Upper lobe of right lung (tissue), 1 donor: ENCODE measurements around the gene WDR5. TPM values are rescaled to one million over a fixed set of nuclear protein-coding genes. Genes with fewer than 3 reads are reported as not detected.

Experiments
- ATAC-seq: fragments of 200-7000 bp; cut with Tn5 transposase; one replicate; pipeline ENCODE4 v1.9.1; 2020; ENCODE audit warnings: mild to moderate bottlenecking, moderate library complexity
- DNase-seq: peaks from one replicate; pipeline ENCODE4 v3.0.0-alpha.2; 2020
- H3K27ac ChIP-seq: fragments of 200-600 bp; one replicate; pipeline ENCODE4 v1.8.0; 2022
- H3K27me3 ChIP-seq: fragments of 200-600 bp; one replicate; pipeline ENCODE4 v1.8.0; 2022; ENCODE audit warnings: mild to moderate bottlenecking
- H3K36me3 ChIP-seq: fragments of 200-600 bp; one replicate; pipeline ENCODE4 v1.8.0; 2022
- H3K4me1 ChIP-seq: fragments of 200-600 bp; one replicate; pipeline ENCODE4 v1.8.0; 2022
- H3K4me3 ChIP-seq: fragments of 200-600 bp; one replicate; pipeline ENCODE4 v1.8.0; 2022; ENCODE audit warnings: mild to moderate bottlenecking
- H3K9me3 ChIP-seq: fragments of 200-600 bp; one replicate; pipeline ENCODE4 v1.8.0; 2022
- intact Hi-C: fragments of 100-400 bp; cut with DNase I; formaldehyde crosslinking; loops from one replicate; pipeline ENCODE4 v1.11.0; 2022
- total RNA-seq: library from RNA; stranded (reverse); fragmentation: NEBNext Ultra II Directional; extraction: Animal tissue kit (Norgen Biotek cat#: 25700); gene quantifications from one replicate; pipeline ENCODE4 v1.2.1, GENCODE V29; 2021
- TF ChIP-seq, protein P1 (sequence below): fragments of 200-600 bp; IDR thresholded peaks from one replicate; pipeline ENCODE4 v1.8.0; 2022; ENCODE audit warnings: antibody characterized with exemption
- donor health status: DM: no; HTN: yes; CAD: no; lungs with severe emphysema.

Gene WDR5
- total RNA-seq, 1 donor from 2014 or later = 26.6 TPM

DNA sequence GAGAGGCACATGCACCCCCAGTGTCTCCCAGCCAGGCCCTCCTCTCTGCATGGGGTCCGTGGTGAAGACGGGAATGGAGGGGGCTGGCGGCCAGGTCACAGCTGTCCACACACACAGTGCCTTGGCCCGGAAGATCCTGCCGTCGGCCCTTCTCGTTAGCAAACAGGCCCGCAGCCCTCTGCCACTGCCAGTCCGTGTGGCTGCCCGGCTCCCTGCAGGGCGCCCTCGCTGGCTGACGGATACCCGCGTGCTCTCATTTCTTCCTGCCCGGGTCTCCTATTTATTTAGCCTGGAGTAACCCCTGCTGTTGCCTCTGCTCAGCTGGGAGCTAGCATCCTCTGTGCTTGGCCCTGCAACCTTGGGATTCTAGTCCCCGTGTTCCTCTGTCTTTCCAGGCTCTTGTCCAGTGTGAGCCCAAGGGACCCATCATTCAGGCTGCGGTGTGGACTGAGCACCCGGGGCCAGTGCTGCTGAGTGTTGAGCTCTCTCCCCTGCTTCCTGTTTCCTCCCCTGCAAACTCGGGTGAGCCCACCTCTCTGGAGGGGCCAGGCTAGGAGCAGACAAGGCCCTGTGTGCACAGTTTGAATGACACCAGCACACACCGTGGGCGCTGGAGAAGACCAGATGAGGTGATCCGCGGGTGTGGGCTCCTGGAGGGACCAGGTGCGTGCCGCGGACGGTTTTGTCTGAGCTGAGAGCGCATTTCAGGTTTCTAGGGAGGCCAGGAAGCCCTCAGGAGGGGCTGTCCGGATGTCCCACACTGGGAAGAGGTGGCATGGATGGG, 43.1 kb downstream of the WDR5 start:
- Histone ChIP-seq H3K27me3 (peaks cover 18% of the 10 kb centered on the region), H3K27ac (no peak overlapping the region), H3K4me1 (peaks cover 10% of the 10 kb centered on the region), H3K36me3 (no peaks in the 10 kb centered on the region), H3K4me3 (no peak overlapping the region), H3K9me3 (no peaks in the 10 kb centered on the region)
- TF ChIP-seq, protein P1, sequence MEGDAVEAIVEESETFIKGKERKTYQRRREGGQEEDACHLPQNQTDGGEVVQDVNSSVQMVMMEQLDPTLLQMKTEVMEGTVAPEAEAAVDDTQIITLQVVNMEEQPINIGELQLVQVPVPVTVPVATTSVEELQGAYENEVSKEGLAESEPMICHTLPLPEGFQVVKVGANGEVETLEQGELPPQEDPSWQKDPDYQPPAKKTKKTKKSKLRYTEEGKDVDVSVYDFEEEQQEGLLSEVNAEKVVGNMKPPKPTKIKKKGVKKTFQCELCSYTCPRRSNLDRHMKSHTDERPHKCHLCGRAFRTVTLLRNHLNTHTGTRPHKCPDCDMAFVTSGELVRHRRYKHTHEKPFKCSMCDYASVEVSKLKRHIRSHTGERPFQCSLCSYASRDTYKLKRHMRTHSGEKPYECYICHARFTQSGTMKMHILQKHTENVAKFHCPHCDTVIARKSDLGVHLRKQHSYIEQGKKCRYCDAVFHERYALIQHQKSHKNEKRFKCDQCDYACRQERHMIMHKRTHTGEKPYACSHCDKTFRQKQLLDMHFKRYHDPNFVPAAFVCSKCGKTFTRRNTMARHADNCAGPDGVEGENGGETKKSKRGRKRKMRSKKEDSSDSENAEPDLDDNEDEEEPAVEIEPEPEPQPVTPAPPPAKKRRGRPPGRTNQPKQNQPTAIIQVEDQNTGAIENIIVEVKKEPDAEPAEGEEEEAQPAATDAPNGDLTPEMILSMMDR = no peak
- DNase-seq (peak; percentile 62), ATAC-seq (no peak)
- intact Hi-C loops = no loop called here

DNA sequence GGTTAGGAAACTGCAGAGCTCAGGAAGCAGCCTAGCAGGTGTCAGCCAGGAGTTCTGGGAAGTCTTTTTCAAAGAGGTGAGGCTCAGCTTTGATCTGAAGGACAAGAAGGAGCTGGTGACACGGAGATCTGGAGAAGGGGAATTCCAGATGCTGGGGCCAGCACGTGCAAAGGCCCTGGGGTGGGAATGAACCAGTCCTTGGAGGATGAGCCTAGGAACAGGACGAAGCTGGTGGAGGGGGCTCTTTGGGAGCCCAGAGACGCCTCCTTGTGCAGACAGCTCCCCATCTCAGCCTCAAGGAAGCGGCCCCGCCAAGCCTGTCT, 43.7 kb downstream of the WDR5 start:
- no peak for ATAC-seq
- no peak overlapping the region for H3K27ac ChIP-seq
- H3K4me1 ChIP-seq = peaks cover 10% of the 10 kb centered on the region
- TF ChIP-seq, protein P1 = no peak
- H3K36me3 ChIP-seq = no peaks in the 10 kb centered on the region
- intact Hi-C loops = no loop called here
- DNase-seq = no peak
- no peak overlapping the region for H3K4me3 ChIP-seq
- H3K9me3 ChIP-seq = no peaks in the 10 kb centered on the region
- peaks cover 18% of the 10 kb centered on the region for H3K27me3 ChIP-seq

DNA sequence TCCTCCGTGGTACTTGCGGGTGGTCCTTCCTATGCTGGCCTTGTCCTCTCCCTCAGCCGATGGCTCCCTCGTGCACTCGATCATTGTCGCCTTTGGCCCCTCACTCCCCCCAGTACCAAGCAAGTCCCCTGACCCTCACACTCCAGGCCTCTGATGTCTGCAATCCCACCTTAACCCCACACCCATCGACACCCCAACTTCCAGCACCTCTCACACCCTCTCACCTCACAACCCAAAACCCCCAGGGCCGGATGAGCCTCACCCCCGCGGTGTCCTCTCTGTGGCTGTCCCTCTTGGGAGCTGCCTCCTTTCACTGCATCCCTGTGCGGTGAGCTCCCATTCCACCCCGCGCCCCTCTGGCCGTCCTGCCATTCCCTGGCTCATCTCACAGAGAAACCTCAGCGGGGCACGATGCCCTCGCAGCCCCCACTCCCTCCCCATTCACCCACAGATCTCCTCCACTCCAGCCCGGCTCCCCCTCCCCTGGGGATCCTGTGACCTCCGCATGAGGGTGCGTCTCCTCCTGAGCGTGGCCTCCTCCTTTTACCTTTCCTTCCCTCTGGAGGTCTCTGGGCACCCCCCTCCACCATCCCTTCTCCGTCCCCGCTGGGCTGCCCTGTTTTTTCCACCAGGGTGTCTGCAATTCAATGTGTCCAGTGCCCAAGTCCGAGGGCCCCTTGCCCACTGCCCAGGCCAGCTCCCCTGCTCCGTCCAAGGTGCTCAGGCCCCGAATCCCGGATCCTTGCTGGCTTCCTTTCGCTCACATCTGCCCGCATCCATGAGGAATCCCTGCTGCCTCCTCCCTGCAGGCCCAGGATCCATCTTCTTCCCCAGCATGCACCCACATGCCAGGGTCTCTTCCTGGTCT, 44.3 kb downstream of the WDR5 start:
- intact Hi-C loops = no loop called here
- Histone ChIP-seq H3K36me3 (no peaks in the 10 kb centered on the region), H3K27me3 (peaks cover 18% of the 10 kb centered on the region), H3K27ac (no peak overlapping the region), H3K9me3 (no peaks in the 10 kb centered on the region), H3K4me3 (no peak overlapping the region), H3K4me1 (peaks cover 7% of the 10 kb centered on the region)
- ATAC-seq (no peak), DNase-seq (peak; percentile 60)
- TF ChIP-seq, protein P1 = no peak

DNA sequence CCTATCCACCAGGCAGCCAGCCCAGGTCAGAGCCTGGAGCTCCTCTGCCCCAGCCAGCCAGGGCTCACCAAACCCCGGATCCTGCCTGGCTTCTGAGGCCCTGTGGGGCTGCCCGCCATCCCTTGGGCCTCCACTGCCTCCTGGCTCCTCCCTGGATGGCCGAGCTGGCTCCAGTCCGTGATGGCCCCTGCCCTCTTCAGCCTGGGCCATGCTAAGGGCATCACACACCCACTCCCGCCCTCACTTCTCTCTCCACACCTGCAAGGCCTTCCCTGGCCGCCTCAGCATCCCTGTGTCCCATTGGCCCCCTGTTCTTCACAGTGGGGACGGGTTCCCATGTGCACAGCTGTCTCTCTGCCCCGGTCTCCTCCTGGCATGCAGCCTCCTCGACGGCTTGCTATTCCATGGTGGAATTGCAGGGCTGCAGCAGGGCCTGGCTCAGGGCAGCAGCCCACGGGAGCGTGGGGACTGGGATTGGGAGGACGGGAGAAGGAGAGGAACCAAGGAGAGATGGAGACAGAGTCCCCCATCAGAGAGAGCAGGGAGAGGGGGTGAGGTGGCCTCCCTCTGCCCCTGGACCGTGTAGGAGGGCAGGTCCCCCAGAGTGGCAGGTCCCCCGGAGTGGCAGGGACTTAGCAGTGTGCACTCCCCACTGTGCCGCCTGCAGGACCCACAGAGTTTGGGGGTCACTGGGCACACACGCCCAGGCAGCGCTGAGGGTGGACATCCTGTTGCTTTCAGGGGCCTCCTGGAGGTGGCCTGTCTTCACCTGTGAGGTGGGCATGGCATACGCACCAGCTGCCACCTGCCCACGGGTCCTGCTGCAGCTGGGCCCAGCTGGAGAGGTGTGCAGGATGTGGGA, 45.1 kb downstream of the WDR5 start:
- DNase-seq = peak; percentile 55
- ATAC-seq = no peak
- intact Hi-C loops = no loop called here
- Histone ChIP-seq H3K4me1 (no peaks in the 10 kb centered on the region), H3K36me3 (no peaks in the 10 kb centered on the region), H3K9me3 (no peaks in the 10 kb centered on the region), H3K27me3 (peaks cover 18% of the 10 kb centered on the region), H3K4me3 (no peak overlapping the region), H3K27ac (no peak overlapping the region)
- TF ChIP-seq, protein P1 = no peak

DNA sequence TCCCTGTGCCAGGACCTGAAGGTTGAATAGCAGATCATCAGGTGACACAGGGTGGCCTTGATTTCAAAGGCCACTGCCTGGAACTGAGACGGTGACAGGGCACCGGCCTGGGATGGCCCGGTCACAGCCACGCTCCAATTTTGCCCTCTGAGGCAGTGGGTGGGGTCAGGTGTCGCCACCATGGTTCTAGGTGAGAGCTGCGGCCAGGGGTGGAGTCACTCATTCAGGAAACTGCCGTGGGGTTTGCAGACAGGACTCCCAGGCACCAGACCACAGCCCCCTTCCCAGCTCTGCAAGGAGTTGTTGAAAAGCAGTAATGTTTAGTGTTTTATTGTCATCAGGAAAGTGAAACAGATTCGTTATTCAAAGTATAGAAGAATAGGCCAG, 45.8 kb downstream of the WDR5 start:
- H3K4me3 ChIP-seq = no peak overlapping the region
- intact Hi-C loops = no loop called here
- TF ChIP-seq, protein P1 = no peak

More for the DNA sequence above, 45.8 kb downstream of the WDR5 start:
- Histone ChIP-seq H3K4me1 (peaks cover 4% of the 10 kb centered on the region), H3K36me3 (no peaks in the 10 kb centered on the region), H3K27ac (no peak overlapping the region), H3K27me3 (peaks cover 18% of the 10 kb centered on the region), H3K9me3 (no peaks in the 10 kb centered on the region)
- DNase-seq (peak; percentile 47), ATAC-seq (no peak)
